Activated T-helper 1 cell treated with anti-CD3 and anti-CD28 coated beads, Interleukin-12 subunit alpha, Interleukin-12 subunit beta, Interleukin-2, Interleukin-4 antibody, amounts not matched to agents 30 ng/mL and 10 ng/mL and 1 ng/mL, durations not matched to agents 14 hours and 24 hours and 36 hours (primary cell): ENCODE measurements around the gene SARS2. TPM values are rescaled to one million over a fixed set of nuclear protein-coding genes. Genes with fewer than 3 reads are reported as not detected.

Experiments
- DNase-seq: peaks from one replicate; pipeline ENCODE4 v3.0.0; 2021; ENCODE audit warnings: low spot score
- H3K27ac Mint-ChIP-seq: one replicate; pipeline ENCODE4 v1.8.0; 2021; ENCODE audit warnings: mild to moderate bottlenecking, mixed read lengths
- H3K27me3 Mint-ChIP-seq: one replicate; pipeline ENCODE4 v1.8.0; 2022; ENCODE audit warnings: mild to moderate bottlenecking, moderate library complexity, mixed read lengths; ENCODE audit not compliant: insufficient read depth
- H3K36me3 Mint-ChIP-seq: one replicate; pipeline ENCODE4 v1.8.0; 2021; ENCODE audit warnings: low read depth, mixed read lengths
- H3K4me1 Mint-ChIP-seq: one replicate; pipeline ENCODE4 v1.8.0; 2021; ENCODE audit warnings: low read depth, mixed read lengths
- H3K4me3 Mint-ChIP-seq: one replicate; pipeline ENCODE4 v1.8.0; 2021; ENCODE audit warnings: mild to moderate bottlenecking, moderate library complexity, mixed read lengths
- H3K9me3 Mint-ChIP-seq: one replicate; pipeline ENCODE4 v1.8.0; 2021; ENCODE audit warnings: mixed read lengths
- intact Hi-C: fragments of 100-400 bp; cut with micrococcal nuclease; formaldehyde crosslinking; loops from one replicate; pipeline ENCODE4 v1.15.1; 2024
- total RNA-seq: library from RNA; stranded (reverse); gene quantifications from 2 replicates; pipeline ENCODE4 v1.2.3, GENCODE V29; 2022

The SARS2 gene
- total RNA-seq, 1 donor from 2014 or later, result 38.4 TPM

DNA sequence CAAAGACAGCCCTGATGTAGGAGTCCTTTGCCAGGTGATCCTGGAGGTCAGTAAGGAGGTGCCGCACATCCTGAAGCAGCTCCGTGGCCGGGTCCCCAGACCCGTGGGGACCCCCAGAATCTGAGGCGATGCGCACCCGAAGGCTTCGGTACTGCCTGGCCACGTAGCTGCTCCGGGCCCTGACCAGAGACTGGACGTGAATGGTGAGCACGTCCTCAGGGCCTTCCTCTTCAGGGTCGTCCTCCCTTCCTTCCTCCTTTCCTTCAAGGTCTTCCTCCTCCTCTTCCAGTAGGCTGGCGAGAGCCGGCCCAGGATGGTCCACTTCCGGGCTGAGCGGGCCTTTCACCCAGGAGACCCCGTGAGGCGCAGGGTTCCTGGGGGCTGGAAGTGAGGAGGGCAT lies 60.0 kb downstream of the SARS2 start:
- Mint-ChIP-seq H3K4me3 (peak overlapping the region; percentile 80), H3K4me1 (peaks cover 36% of the 10 kb centered on the region), H3K36me3 (peaks cover 20% of the 10 kb centered on the region), H3K27ac (peak overlapping the region; percentile 70), H3K9me3 (no peaks in the 10 kb centered on the region), H3K27me3 (no peaks in the 10 kb centered on the region)
- intact Hi-C loops, result no loop called here
- DNase-seq, result no peak

DNA sequence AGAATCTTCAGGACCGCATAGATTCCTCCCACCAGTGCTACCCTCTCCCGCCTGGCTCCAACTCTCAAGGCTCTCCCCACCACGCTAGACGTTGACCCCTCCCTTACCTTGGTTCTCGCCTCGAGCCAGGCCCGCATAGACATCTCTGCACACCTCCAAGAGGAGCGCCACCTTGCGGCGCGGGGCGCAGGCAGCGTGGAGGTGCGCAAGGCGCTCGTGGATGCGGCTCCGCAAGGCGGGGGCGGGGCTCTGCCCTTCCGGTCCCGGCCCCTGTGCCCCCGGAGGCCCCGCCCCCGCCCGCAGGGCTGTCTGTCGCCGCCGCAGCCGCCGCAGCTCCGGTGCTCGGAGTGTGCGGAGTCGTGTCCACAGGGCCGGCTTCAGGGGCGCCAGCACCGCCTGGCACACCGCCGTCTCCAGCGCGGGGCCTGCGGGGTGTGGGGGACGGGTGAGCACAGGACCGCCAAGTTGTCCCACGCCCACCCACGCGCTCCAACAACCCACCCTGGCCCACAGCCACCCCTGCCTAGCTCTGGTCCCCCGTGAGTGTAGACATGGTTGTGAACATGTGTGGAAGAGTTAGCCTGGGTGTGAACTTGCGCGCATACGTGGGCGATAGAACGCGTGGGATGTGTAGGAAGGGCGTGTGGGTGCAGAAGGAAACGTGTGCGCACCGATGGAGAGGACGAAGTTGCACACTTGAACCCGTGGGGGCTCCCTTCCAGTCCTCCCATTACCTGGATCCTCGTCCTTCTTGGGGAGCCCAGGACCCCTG lies 60.5 kb downstream of the SARS2 start:
- DNase-seq, result peak; percentile 92
- Mint-ChIP-seq H3K4me3 (peak overlapping the region; percentile 86), H3K36me3 (peaks cover 20% of the 10 kb centered on the region), H3K4me1 (peaks cover 42% of the 10 kb centered on the region), H3K9me3 (no peaks in the 10 kb centered on the region), H3K27me3 (no peaks in the 10 kb centered on the region), H3K27ac (peak overlapping the region; percentile 87)
- intact Hi-C loops, result loop anchor here (1.0 kb wide), 2 partner anchors 8 to 18 kb away; partner anchors contain the start of gene RINL

DNA sequence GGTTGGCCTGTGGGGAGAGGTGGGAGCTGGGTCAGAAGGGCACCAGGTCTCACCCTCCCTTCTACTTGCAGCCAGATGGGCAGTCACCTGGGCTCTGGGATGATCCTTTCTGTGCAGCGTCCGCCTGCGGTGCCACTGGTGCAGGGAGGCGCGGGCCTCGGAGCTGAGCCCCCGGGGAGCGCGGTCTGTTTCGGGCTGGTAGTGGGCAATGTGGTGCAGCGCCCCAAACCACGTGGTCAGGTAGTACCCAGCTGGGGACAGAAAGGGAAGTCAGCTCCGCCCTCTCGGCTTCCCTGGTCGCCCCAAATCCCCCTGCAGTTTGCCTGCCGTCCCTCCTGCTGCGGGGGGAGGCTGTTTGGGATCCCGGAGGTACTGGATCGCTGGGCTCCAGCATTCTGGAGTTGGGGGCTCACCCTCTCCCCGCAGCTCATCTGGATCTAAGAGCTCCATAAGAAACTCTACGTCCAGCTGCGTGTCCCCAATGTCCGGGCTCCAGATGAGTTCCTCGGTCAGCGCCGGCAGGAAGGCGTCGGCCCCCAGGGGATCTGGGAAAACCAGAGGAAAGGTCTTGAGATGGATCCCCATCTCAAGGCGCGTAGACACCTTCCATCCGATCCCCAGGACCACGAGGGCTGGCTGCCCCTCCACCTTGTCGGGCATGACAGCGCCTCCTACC lies 61.3 kb downstream of the SARS2 start:
- DNase-seq, result no peak
- peaks cover 49% of the 10 kb centered on the region for H3K4me1 Mint-ChIP-seq
- H3K36me3 Mint-ChIP-seq, result peaks cover 18% of the 10 kb centered on the region
- no peaks in the 10 kb centered on the region for H3K27me3 Mint-ChIP-seq
- peak overlapping the region; percentile 86 for H3K4me3 Mint-ChIP-seq
- H3K27ac Mint-ChIP-seq, result peak overlapping the region; percentile 87
- H3K9me3 Mint-ChIP-seq, result no peaks in the 10 kb centered on the region
- intact Hi-C loops, result loop anchor here (1.0 kb wide), 2 partner anchors 9 to 17 kb away; partner anchors contain the start of gene RINL

DNA sequence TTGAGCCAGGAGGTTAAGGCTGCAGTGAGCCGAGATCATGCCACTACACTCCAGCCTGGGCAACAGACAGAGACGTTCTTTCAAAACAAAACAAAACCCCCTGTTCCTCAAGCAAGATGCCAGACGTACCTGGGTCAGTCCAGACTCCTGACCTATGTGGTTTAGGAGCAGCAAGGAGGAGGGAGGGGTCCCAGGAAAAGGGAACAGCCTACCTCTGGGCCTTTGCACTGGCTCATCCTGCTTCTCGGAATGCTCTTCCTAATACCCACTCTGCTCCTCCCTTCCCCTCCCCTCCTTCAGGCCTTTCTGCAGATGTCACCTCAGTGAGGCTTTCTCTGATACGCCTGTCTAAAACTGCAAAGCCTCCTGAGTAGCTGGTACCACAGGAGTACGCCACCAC lies 62.0 kb downstream of the SARS2 start:
- H3K4me1 Mint-ChIP-seq, result peaks cover 51% of the 10 kb centered on the region
- peak overlapping the region; percentile 86 for H3K4me3 Mint-ChIP-seq
- H3K9me3 Mint-ChIP-seq, result no peaks in the 10 kb centered on the region
- H3K36me3 Mint-ChIP-seq, result peaks cover 18% of the 10 kb centered on the region
- DNase-seq, result no peak
- no peaks in the 10 kb centered on the region for H3K27me3 Mint-ChIP-seq
- no peak overlapping the region for H3K27ac Mint-ChIP-seq
- intact Hi-C loops, result no loop called here

GRCh38 chr19:38867171-38867780 lies 63.3 kb downstream of the SARS2 start:
- peaks cover 13% of the 10 kb centered on the region for H3K36me3 Mint-ChIP-seq
- no peaks in the 10 kb centered on the region for H3K27me3 Mint-ChIP-seq
- no peaks in the 10 kb centered on the region for H3K9me3 Mint-ChIP-seq
- H3K4me1 Mint-ChIP-seq, result peaks cover 50% of the 10 kb centered on the region
- intact Hi-C loops, result no loop called here
- no peak overlapping the region for H3K27ac Mint-ChIP-seq
- DNase-seq, result no peak
- no peak overlapping the region for H3K4me3 Mint-ChIP-seq

Other genes with a start within 250 kb of the SARS2 start
- 1.1 and 2.5 TPM in 2 replicates for gene CAPN12, start 186.3 kb downstream of the SARS2 start, total RNA-seq
- not detected in 2 replicates for gene LGALS7, start 157.2 kb downstream of the SARS2 start, total RNA-seq
- gene LGALS7B, start 141.6 kb downstream of the SARS2 start, total RNA-seq, result not detected in 2 replicates
- 1.1 and 1.3 TPM in 2 replicates for gene LGALS4, start 117.8 kb downstream of the SARS2 start, total RNA-seq
- gene ECH1, start 99.0 kb downstream of the SARS2 start, total RNA-seq, result 125 and 132 TPM in 2 replicates
- gene HNRNPL, start 80.8 kb downstream of the SARS2 start, total RNA-seq, result 632 and 659 TPM in 2 replicates
- gene RINL, start 52.5 kb downstream of the SARS2 start, total RNA-seq, result 70.7 and 73.1 TPM in 2 replicates
- 28.3 and 28.7 TPM in 2 replicates for gene SIRT2, start 31.1 kb downstream of the SARS2 start, total RNA-seq
- gene NFKBIB, start 30.8 kb downstream of the SARS2 start, total RNA-seq, result 98.1 and 102 TPM in 2 replicates
- gene CCER2, start 18.6 kb downstream of the SARS2 start, total RNA-seq, result 0.67 and 0.88 TPM in 2 replicates
- gene MRPS12, start 181 bp upstream of the SARS2 start, total RNA-seq, result 118 and 120 TPM in 2 replicates
- 0.10 TPM in 1 of 2 replicates, not detected in the other for gene FBXO17, start 45.0 kb upstream of the SARS2 start, total RNA-seq
- 0.12 and 0.54 TPM in 2 replicates for gene FBXO27, start 101.8 kb upstream of the SARS2 start, total RNA-seq
- 0.10 TPM in 1 of 2 replicates, not detected in the other for gene ACP7, start 153.6 kb upstream of the SARS2 start, total RNA-seq
- 18.5 and 19.9 TPM in 2 replicates for gene PAK4, start 195.0 kb upstream of the SARS2 start, total RNA-seq